ENCODE data around the gene AOAH.

Gene AOAH

DNA sequence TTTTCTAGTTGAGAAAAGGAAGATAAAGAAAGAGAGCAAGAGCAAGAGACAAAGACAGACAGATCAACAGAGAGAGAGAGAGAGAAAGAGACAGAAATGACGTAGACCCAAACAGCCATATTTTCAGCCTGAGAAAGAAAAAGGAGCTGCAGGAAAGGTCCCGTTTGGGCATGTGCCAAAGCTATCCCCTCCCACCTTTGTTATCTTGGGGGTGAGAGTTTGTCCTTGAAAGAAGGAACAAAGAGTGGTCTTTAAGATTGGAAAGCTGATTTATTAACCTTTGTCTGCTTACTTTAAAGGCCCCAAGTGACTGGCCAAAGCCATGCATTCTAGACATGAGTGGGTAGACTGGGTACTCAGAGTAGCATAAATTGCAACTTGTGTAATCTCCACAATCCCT lies 98.2 kb downstream of the AOAH start:
- DNase-seq: no peak

DNA sequence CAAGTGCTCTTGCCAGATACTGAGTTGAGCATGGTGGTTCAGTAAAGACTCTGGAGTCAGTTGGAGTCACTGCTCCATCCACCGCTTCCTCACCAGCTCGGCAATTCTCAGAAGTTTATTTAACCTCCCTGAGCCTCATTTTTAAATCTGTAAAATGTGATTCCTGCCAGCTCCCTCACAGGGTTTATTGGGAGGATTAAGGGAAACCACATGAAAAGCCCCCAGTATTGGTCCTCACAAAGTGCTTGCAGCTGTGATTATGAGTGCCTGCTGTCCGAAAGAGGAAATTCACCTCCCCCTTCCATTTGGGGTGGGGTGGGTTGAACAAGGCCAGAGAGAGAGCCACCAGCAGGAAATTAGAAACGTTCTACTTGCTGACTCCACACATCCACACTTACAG lies 99.0 kb downstream of the AOAH start:
- no peak for DNase-seq

DNA sequence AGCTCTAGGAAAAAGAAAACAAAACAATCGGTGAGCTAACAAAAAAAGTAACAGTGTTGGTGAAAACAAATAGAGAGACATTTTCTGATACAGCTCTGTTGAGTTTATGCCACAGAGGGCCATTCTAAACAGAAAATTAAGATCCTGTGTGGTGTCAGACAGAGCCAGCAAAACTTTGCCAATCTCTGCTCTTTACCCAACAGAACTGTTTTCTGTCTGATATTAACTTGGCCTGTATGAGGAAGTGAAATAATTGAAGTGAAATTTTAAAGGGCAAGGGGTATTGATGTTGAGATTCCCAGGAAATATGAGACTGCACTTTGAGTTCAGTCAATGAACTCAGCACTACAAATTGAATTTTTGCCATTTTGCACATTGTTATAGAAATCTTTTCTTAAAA lies 101.0 kb downstream of the AOAH start:
- DNase-seq: no peak

DNA sequence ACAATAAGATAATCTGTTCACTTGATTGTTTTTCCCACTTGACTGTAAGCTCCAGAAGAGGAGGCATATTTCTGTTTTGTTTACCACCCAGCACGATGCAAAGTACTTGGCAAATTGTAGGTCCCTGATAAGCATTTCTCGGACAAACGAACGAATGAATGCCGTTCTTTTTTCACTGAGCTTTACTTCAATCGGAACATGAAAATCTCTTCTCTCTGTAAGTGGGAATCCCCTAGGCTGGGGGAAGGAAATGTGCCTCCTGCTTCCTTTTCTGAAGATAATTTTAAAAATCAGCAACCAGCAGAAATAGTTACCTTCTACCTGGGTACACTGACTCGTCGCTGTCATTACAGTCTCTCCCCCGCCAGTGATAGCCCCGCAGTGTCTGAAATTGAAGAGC lies 102.9 kb downstream of the AOAH start:
- no peak for DNase-seq

DNA sequence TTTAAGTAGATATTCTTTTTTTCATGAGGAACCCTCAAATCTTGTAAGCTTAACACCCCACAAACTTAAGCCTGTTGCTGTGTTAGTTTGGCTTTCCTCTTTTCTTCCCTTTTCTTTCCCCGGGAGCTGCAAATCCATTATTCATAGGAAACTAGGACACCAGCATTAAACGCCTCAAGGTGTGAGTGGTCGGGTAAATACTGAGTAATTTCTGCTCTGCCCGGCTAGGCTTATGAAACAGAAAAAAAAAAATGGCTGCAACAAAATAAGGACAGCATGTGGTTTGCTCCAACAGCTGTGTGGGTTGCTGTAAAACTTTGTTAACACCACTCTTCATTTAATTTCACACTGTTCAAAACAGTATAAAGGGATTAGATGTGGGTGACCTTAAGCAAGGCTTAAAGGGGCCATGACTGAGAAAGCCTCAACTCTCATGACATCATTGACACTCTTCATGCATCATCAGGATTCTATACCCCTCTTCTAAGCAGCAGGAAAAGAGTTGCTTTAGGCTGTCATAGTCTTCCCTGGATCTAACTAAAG lies 104.1 kb downstream of the AOAH start:
- DNase-seq: no peak

DNA sequence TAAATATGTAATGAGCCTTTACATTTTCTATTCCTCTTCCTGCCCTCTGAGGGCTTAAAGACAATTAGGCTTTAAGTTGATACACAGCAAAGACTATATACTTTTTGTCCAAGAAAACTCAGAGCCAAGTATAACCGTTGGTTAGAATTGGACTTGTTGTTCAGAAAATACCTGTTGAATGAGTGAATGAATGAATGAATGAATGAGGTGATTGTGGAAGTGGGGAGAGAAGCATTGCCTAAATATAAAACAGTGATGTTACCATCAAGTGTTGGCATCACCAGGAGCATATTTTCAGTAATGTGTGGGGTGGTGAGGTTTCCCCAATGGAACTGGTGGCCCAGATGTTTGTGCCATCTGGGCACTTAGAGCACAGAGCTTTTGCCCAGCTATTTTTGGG lies 106.9 kb downstream of the AOAH start:
- DNase-seq: no peak

DNA sequence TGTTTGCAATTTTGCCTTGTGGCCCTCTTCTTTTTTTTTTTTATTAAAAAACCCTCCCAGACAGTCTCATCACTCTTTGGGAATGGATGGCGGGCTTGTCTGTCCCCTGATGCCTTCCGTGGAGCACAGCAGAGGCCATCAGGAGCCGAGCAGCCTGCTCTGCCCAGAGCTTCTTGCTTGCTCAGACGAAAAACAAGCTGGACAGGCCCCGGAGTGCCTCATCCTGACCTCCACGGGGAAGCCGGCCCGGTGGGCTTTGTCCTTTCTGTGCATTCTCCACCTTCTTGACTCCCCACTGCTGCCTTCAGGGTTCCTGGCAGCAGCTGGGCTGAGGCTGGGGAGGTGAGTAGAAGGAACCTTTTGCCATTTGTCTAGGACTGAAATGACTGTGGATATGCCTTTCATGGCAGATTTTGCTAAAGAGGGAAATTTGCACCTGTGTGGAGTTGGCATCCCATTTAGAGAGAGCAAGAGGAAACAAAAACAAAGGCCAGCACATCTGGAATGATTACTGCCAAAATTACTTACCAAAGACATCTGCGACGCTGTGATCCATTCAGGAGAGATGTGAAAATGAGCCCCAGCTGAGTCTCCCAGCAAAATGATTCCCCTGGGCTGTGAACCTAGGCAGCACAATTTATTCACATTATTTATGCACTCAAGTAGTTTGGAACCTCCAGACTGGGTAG lies 108.3 kb downstream of the AOAH start:
- no peak for DNase-seq

DNA sequence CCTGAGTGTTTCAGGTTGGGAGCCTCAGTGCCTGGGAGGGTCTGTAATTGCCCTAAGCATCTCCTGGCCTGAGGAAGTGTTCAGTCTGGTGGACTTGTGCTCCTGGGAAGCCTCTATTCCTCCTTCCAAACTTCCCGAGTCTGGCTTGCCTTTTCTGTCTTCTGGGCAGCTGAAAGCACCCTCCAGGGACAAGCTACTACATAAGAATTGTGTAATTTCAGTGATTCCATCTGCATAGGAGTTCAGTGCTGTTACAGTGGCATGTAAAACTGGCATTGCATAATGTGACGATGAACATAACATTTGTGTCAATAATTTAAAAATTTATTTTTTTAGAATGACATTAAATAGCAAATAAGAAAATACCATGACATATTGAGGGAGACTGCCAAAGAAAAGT lies 109.3 kb downstream of the AOAH start:
- DNase-seq: no peak

DNA sequence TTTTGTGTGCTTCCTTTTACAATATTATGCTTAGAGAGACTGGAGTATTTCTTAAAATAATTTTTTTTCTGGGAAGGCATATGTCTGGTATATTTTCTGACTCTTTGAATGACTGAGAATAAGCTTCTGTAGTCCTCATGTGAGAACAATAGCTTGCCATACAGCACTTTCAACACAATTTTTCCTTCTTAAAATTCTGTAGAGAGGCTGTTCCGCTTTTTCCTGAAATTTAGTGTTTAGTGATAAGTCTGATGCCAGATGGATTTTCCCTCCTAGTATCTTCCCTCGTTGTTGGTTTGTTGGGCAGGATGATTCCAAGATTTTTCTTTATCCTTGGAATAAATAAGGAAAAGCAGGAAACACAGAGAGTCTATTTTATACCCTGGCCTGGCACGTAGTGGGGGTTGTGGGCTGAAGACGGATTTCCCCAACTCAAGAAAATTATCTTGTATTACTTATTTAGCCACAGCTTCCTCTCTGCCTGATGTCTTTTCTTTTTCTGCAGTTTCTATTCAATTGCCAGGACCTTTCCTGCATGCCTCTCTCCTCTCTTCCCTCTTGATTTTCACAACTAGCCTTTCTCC lies 111.2 kb downstream of the AOAH start:
- no peak for DNase-seq

DNA sequence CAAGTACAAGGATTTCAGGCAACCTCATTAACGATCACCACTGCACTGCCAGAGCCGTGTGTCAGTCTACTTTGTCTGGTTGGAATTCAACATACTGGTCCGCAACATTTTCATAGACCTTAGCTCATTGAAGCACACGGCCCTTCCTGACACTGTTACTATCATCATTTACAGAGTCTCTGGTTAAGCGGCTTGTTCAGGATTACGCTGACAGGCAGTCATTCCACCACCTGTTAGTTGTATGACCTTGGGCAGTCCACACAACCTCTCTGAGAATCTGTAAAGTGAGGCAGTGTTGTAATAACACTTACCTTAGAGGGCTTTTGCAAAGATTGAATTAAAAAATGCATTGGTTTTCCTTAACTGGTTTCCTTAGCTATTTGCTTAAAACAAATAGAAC lies 112.6 kb downstream of the AOAH start:
- no peak for DNase-seq

DNA sequence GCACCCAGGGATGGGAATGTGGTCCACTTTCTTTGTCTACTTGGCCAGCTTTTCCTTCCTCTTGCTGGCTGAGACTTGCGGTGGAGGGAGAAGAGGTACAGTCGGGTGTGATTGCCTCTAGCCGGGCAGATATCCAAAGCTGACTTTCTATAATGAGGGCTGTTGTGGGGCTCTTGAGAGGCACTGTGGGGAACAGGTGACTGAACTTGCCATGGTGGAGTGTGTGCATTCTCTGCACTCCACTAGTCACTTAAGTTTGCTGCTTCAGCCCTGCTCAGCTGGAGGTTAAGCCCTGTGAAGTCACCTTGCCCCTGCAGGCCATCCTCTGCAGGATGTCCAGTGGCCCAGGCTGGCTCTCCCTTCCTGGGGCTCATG lies 116.6 kb downstream of the AOAH start:
- DNase-seq: no peak

DNA sequence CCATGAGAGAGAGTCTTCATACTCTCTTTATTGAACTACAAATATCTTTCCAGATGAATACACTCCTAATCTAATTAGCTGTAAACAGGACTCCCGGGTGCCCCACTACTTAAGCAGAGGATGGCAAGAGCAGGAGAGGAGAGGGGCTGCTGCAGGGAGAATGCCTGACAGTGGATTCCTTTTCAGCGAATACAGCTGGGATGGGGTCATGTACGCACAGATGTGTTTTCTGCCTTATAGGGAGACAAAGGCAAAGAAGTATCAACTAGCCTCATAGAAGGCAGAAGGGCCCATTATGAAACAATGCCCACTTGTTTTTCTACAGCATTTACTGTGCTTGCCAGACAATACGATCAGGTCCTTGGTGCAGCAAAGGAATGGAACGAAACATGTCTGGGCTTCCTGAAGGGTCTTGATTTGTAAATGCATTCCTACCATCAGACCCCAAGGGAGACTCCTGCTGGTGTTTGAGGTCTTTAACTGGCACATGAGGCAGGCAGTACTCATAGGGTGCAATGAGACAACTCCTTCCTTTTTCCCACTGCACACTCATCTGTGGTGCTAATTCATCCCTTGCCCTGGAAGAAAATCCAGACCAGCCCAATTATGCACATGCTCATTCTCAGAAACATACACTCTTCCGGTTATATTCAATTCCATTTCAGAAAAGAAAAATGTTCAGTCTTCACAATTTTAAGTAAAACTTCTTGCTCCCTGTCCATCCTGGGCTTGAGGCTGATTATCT lies 117.1 kb downstream of the AOAH start:
- DNase-seq: no peak

DNA sequence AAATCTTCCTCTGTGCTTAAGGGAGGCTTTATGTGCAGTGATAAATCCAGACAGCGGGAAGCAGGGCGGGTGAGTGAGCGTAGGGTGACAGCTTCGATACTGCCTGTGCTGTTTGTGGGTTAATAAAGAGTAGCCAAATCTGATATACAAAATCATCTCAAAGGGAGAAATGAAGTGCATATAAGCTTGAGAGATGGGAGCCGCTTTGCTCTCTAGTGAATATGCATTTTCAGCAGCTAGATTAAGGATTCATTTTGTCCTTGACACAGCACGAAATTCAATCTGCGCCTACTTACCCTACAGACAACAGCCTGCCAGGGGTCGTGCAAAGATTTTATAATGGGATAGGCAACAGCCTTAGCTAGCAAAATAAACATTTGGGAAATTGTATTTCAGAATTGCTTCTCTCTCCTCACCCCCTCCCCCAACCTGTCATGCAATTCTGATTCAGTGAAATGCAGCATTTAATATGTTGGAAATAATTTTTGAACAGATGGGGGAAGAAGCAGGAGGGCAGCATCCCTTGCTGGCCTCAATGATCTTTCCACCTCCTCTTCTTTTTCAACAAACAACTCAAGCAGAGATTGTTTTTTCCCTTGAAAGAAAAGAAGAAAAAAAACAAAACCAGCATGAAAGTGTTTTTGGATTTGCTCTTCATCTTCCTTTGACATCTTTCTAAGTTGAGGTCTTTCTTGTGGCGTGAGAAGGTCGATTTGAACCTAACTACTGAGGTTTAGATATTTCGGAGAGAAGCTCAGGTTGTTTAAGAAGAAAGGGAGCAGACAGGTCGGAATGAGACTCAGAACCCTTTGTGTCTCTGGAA lies 117.9 kb downstream of the AOAH start:
- no peak for DNase-seq

DNA sequence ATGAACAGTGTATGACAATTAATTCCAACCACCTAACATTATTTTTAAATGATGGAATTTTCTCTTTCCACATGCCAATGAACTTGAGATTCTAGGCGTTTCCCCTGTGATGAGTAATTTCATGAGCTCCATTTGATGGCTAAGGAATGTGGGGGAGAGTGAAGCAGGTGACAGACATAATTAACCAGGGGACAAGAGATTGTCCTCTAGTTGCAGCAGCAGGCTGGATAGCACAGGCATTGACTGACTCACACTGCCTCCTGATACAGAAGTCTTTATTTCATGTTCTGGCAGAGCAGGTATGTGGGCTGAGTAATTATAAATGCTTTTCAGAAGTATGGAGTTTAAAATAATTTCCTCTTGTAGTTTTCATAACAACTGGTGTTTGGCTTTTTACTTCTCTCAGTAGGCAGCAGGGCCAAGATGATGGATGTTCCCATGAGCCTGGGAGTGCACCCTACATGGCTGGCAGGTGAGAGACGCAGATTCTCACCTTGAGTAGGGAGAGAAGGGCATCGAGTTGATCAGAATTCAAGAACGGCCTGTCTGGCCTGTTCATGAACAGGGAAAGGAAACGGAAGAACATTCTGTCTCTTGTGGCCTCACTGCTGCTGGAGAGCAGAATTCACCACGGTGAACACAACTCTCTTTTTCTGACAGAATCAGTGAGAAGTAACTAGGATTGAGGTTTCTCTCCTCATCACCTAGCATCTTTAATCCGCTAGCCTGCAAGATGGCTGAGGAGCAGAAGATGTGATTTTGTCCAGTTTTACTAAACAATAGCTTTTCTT lies 118.8 kb downstream of the AOAH start:
- no peak for DNase-seq

DNA sequence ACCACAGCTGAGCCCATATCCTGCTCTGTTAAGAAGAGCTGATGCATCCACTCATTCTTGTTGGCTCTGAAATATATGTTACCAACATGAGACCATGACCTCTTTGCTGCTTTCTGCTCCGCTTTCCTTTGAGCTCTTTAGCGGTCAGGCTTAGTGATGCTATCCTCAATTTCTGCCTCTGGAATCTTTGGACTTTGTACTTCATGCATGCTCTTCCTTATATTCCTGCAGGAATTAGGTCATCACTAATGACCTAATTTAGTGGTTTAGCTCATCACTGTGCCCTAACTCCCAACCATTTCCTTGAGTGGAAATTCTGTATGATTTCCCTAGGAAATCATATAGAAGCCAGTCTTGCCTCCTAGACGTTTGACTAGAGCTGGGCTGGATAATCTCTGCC lies 119.5 kb downstream of the AOAH start:
- no peak for DNase-seq

DNA sequence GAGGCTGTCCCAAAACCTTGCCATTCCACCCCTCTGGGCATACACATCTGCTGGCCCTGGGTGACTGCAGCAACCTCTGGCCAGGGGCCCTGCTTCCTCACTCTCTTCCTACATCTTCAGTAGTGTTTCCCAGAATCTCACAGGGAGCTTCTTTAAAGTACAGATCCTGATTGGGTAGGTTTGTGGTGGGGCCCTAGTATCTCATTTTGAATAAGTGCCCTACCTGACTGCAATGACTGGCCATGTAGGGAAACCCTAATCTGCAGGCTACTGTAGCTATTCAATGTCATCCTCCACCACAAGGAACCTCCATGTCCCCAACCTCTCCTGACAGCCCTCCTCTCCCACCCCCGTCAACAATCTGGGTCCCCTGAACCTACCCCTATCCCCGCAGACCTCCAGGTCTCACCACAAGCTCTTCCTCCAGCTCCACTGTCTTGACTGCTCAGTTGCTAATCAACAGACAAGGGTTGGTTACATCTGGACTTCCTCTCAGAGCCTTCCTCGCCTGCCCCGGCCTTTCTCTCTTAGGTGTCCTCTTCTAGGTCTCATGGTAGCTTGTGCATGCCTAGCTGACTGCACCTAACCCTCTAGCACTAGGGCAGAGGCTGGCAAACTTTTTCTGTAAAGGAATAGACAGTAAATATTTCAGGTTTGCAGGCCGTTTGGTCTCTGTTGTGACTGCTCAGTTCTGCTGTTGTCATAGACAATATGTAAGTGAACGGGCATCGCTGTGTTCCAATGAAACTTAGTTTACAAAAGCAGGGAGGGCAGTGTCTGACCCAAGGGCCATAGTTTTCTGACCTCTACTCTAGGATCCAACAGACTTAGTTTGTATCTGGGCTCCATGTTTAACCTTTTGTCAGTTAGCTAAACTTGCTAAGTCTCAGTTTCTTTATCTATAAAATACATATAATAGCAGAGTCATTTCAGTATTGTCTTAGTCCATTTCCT lies 121.1 kb downstream of the AOAH start:
- DNase-seq: no peak

DNA sequence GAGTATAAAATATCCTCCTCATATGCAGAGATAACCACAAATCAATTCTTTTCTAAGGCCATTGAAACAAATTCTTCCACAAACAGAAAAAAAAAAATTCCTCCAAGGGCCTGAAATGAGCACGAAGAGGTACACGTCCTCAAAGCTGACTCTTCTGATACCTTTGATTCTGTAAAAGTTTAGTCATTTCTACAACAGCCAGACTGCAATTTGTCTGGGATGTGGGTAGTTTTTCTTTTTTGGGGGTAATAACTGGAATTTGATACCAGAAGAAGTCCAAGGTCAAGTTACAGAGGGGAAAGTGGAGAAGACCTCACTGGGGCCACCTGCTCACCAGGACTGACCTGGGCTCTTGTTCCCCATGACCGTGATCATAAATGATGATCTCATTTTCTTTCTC lies 121.8 kb downstream of the AOAH start:
- DNase-seq: no peak

DNA sequence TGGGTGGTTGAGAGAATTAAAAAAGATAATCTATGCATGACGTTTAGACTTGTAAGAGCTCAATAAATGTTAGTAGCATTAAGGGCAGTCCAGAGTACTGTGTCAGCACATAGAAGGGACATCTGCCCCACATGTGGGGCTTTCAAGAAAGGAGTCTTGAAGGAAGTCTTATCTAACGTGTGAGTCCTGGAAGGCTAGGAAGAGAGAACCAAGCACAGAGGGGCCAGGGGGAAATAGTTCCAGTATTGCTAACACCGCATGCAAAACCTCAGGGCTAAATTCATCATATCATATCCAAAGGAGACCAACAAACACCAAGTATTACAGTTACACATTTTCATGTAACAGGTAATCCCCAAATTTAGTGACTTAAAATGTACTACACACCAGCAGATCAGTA lies 122.7 kb downstream of the AOAH start:
- no peak for DNase-seq

DNA sequence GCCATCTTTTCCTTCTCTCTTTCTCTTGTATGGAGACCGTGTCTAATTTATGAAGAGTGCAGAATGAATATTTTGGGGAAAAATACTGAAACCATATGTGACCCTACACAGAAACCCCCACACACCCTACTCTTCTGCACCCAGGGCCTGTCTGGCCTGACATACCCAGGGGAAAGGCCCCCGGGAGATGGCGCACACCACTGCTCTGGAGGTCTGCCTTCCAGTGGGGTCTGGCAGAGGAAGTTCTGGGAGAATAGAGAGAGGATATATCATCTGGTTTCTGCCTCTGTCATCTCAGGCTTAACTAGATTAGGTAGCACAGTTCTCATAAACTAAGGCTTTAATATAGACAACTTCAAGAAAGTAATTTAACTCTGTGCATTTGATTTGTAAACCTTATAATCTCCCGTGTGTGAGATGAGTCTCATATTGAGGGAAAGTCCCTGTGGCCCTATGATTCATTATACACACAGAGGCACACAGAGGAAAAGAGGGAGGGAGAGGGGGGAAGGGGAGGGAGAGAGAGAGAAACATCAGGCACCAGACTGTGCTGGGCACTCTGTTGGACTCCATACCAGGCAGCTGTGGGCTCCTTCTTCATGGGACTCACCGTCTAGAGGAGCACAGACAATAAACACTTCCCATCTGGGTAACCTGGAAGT lies 123.3 kb downstream of the AOAH start:
- peak; percentile 39 for DNase-seq

DNA sequence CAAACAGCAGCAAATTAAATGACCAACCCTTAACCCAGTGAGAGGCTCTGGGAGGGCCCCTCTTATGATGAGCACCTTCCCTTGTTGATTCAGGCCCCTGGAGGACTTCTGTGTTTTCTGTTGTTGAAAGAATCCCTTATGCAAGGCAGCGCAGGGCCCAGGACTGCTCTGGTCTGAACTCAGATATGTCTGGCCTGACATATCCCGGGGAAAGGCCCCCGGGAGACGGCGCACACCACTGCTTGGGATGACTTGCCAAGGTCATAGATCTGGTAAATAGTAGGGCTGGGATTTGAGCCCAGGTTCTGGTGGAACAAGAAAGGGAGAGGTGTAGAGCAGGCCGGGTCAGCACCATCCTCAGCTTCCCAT lies 124.0 kb downstream of the AOAH start:
- DNase-seq: no peak

Data from stimulated activated CD4-positive, alpha-beta T cell treated with anti-CD3 and anti-CD28 coated beads, Interleukin-4, amount 100 ng/mL, for 24 hours (primary cell).